GM19372 (cell line): ENCODE measurements around the gene MEAF6.

Experiments used
- ATAC-seq: cut with Tn5 transposase; IDR thresholded peaks from one replicate; pipeline ENCODE4 v1.9.1; 2021; ENCODE audit warnings: mild to moderate bottlenecking, low read depth, moderate library complexity; ENCODE audit not compliant: unreplicated experiment

The MEAF6 gene

GRCh38 chr1:37474697-37475379 is 39.7 kb downstream of the MEAF6 start:
- ATAC-seq, result peak; percentile 5

GRCh38 chr1:37474046-37474696 is 40.4 kb downstream of the MEAF6 start, which contains the start of gene ZC3H12A:
Gene ZC3H12A, plus strand, starts transcription at chr1:37474580. Its CDS starts 917 bp downstream, at chr1:37475497.
- ATAC-seq, result peak; percentile 59

- ATAC-seq, result no peak
Measured at GRCh38 chr1:37473431-37474045, 41.0 kb downstream of the MEAF6 start.

GRCh38 chr1:37472994-37473393 is 41.6 kb downstream of the MEAF6 start:
- ATAC-seq, result no peak

- no peak for ATAC-seq
Measured at GRCh38 chr1:37472281-37472680, 42.3 kb downstream of the MEAF6 start.

- no peak for ATAC-seq
Measured at GRCh38 chr1:37471345-37472231, 43.0 kb downstream of the MEAF6 start.

GRCh38 chr1:37469386-37469785 is 45.2 kb downstream of the MEAF6 start:
- ATAC-seq, result no peak

GRCh38 chr1:37468037-37468436 is 46.5 kb downstream of the MEAF6 start:
- no peak for ATAC-seq

GRCh38 chr1:37465593-37466517 is 48.7 kb downstream of the MEAF6 start:
- no peak for ATAC-seq

GRCh38 chr1:37464443-37464842 is 50.1 kb downstream of the MEAF6 start:
- ATAC-seq, result no peak

GRCh38 chr1:37461698-37462436 is 52.7 kb downstream of the MEAF6 start:
- no peak for ATAC-seq

GRCh38 chr1:37458551-37458950 is 56.0 kb downstream of the MEAF6 start:
- ATAC-seq, result no peak

- ATAC-seq, result no peak
Measured at GRCh38 chr1:37456614-37457013, 58.0 kb downstream of the MEAF6 start.

- ATAC-seq, result no peak
Measured at GRCh38 chr1:37455516-37455915, 59.0 kb downstream of the MEAF6 start.

GRCh38 chr1:37453647-37454046 is 60.9 kb downstream of the MEAF6 start:
- ATAC-seq, result no peak

GRCh38 chr1:37452416-37452815 is 62.1 kb downstream of the MEAF6 start:
- ATAC-seq, result no peak

- no peak for ATAC-seq
Measured at GRCh38 chr1:37449936-37450335, 64.6 kb downstream of the MEAF6 start.

GRCh38 chr1:37448691-37449417 is 65.7 kb downstream of the MEAF6 start:
- no peak for ATAC-seq
